ENCODE measurements around the gene RAB17. TPM values are rescaled to one million over a fixed set of nuclear protein-coding genes. Genes with fewer than 3 reads are reported as not detected.
A peak's percentile ranks its signal among the peaks of the same experiment; 100 is the strongest.

The RAB17 gene
- total and polyA plus RNA-seq, 3 experiments from 2014 or later: not detected

- ChIA-PET CTCF (no interaction called here), POLR2A (no interaction called here)
- no peak overlapping the region for H3K4me3 Mint-ChIP-seq
- H3K36me3 Mint-ChIP-seq: peaks cover 0 to 4% (median 0%) of the 10 kb centered on the region in 3 donors
- H3K27me3 Mint-ChIP-seq: peaks cover 5 to 27% of the 10 kb centered on the region in 2 donors
- Histone ChIP-seq H3K9me3 (ENCODE audit: low read length) (peaks cover 4% of the 10 kb centered on the region), H3K4me3 (ENCODE audit: low read length) (no peak overlapping the region), H3K36me3 (ENCODE audit: insufficient read depth, low read length) (no peaks in the 10 kb centered on the region), H3K27ac (ENCODE audit: low read depth, low read length) (no peak overlapping the region), H3K27me3 (ENCODE audit: insufficient read depth, low read length, poor library complexity, severe bottlenecking) (no peaks in the 10 kb centered on the region), H3K4me1 (ENCODE audit: insufficient read depth, low read length) (no peaks in the 10 kb centered on the region)
- DNase-seq: no peak
- H3K4me1 Mint-ChIP-seq: peaks cover 6 to 9% (median 8%) of the 10 kb centered on the region in 3 donors
- H3K9me3 Mint-ChIP-seq: peaks cover 4 to 23% (median 13%) of the 10 kb centered on the region in 5 donors
- no peak overlapping the region for H3K27ac Mint-ChIP-seq
Observed at GRCh38 chr2:237552908-237553307, 37.6 kb downstream of the RAB17 start.

- Histone ChIP-seq H3K27me3 (ENCODE audit: insufficient read depth, low read length, poor library complexity, severe bottlenecking) (no peaks in the 10 kb centered on the region), H3K4me3 (ENCODE audit: low read length) (no peak overlapping the region), H3K9me3 (ENCODE audit: low read length) (peaks cover 4% of the 10 kb centered on the region), H3K4me1 (ENCODE audit: insufficient read depth, low read length) (no peaks in the 10 kb centered on the region), H3K27ac (ENCODE audit: low read depth, low read length) (no peak overlapping the region), H3K36me3 (ENCODE audit: insufficient read depth, low read length) (no peaks in the 10 kb centered on the region)
- POLR2A ChIA-PET: no interaction called here
- Mint-ChIP-seq H3K4me1 (no peaks in the 10 kb centered on the region), H3K36me3 (peaks cover 0 to 2% (median 0%) of the 10 kb centered on the region in 3 donors), H3K27ac (no peak overlapping the region), H3K4me3 (no peak overlapping the region), H3K9me3 (peaks cover 4 to 15% (median 11%) of the 10 kb centered on the region in 5 donors), H3K27me3 (peaks cover 4 to 17% of the 10 kb centered on the region in 2 donors)
- DNase-seq: no peak
- CTCF ChIA-PET: no interaction called here
Observed at GRCh38 chr2:237551071-237551574, 39.4 kb downstream of the RAB17 start.

DNA sequence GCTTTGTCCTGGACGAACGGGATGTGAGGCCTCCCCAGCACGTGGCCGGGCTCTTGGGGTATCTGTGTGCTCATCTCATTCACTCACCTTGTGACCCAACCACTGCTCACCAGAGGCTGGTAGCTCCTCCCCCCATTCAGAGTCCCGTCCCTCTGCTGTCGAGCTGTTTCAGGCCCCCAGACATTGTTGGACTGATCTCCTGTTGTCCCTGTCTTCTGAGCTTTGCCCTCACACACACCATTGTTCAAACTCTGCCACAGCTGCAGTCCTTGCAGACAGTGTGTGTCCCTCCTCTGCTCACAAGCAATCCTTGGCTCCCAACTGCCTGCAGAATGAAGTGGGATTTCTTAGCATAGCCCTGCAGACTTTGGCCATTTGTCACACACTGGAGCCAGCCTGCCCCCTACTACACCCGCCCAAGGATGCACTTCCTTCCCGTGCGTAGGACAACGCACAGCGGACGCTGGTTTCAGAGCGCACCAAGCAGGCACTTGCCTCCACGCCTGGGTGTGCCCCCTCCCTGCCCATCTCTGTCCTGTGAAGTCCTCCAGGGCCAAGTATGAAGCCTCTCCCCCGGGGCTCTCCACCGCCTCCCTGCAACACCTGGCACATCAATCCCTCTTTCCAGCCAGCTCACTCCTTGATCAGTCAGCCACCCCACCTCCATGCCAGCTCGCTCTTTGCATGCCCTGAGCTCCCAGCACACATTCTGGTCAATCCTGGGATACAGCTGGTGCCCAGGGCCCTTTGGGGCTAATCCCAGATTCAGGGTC is 40.7 kb downstream of the RAB17 start:
- no peaks in the 10 kb centered on the region for H3K36me3 ChIP-seq (ENCODE audit: insufficient read depth, low read length)
- no peak overlapping the region for H3K4me3 Mint-ChIP-seq
- CTCF ChIA-PET: interaction anchor here (2.0 kb wide), 1 partner anchor 22 kb away, joined by 6 read pairs; no protein-coding TSS in a partner anchor
- no peaks in the 10 kb centered on the region for H3K27me3 ChIP-seq (ENCODE audit: insufficient read depth, low read length, poor library complexity, severe bottlenecking)
- H3K4me3 ChIP-seq (ENCODE audit: low read length): no peak overlapping the region
- no peaks in the 10 kb centered on the region for H3K4me1 Mint-ChIP-seq
- POLR2A ChIA-PET: no interaction called here
- no peak overlapping the region for H3K27ac ChIP-seq (ENCODE audit: low read depth, low read length)
- H3K27ac Mint-ChIP-seq: peak overlapping the region in 1 of 8 donors; percentile 1
- H3K4me1 ChIP-seq (ENCODE audit: insufficient read depth, low read length): no peaks in the 10 kb centered on the region
- peaks cover 4 to 11% of the 10 kb centered on the region in 2 donors for H3K27me3 Mint-ChIP-seq
- H3K9me3 Mint-ChIP-seq: peaks cover 0 to 9% (median 6%) of the 10 kb centered on the region in 5 donors
- no peak for DNase-seq
- H3K36me3 Mint-ChIP-seq: no peaks in the 10 kb centered on the region
- no peaks in the 10 kb centered on the region for H3K9me3 ChIP-seq (ENCODE audit: low read length)

DNA sequence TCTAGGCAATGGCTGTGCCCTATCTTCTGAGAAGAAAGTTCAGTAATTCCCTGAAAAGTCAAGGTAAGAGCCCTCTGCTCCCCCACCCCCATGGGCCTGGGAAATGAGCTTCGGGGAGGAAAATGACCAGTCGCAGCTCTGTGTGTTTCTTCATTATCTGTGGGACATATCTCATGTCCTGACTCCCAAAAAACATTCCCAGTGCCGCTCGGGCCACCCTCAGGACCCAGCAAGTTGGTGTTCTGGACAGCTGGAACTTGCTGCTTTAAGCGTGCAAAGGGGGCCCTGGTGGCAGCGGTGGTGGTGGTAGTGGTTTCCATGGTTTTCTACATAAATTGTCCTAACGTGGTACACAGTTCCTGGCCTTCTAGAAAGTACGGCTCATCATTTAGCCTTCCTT is 41.3 kb downstream of the RAB17 start:
- no peaks in the 10 kb centered on the region for H3K36me3 Mint-ChIP-seq
- DNase-seq: no peak
- H3K4me3 Mint-ChIP-seq: no peak overlapping the region
- H3K4me1 Mint-ChIP-seq: no peaks in the 10 kb centered on the region
- no peaks in the 10 kb centered on the region for H3K4me1 ChIP-seq (ENCODE audit: insufficient read depth, low read length)
- ChIA-PET CTCF (interaction anchor here (2.0 kb wide), 1 partner anchor 23 kb away, joined by 6 read pairs; no protein-coding TSS in a partner anchor), POLR2A (no interaction called here)
- H3K4me3 ChIP-seq (ENCODE audit: low read length): no peak overlapping the region
- peaks cover 4 to 11% of the 10 kb centered on the region in 2 donors for H3K27me3 Mint-ChIP-seq
- no peaks in the 10 kb centered on the region for H3K36me3 ChIP-seq (ENCODE audit: insufficient read depth, low read length)
- H3K9me3 ChIP-seq (ENCODE audit: low read length): no peaks in the 10 kb centered on the region
- no peak overlapping the region for H3K27ac ChIP-seq (ENCODE audit: low read depth, low read length)
- no peak overlapping the region for H3K27ac Mint-ChIP-seq
- no peaks in the 10 kb centered on the region for H3K27me3 ChIP-seq (ENCODE audit: insufficient read depth, low read length, poor library complexity, severe bottlenecking)
- peaks cover 0 to 6% (median 2%) of the 10 kb centered on the region in 5 donors for H3K9me3 Mint-ChIP-seq

- no peaks in the 10 kb centered on the region for H3K9me3 ChIP-seq (ENCODE audit: low read length)
- no peaks in the 10 kb centered on the region for H3K36me3 Mint-ChIP-seq
- no peak overlapping the region for H3K4me3 ChIP-seq (ENCODE audit: low read length)
- no peak overlapping the region for H3K27ac Mint-ChIP-seq
- no peak overlapping the region for H3K27ac ChIP-seq (ENCODE audit: low read depth, low read length)
- no peaks in the 10 kb centered on the region for H3K4me1 Mint-ChIP-seq
- H3K27me3 Mint-ChIP-seq: peaks cover 0 to 3% of the 10 kb centered on the region in 2 donors
- DNase-seq: no peak
- H3K36me3 ChIP-seq (ENCODE audit: insufficient read depth, low read length): no peaks in the 10 kb centered on the region
- no peaks in the 10 kb centered on the region for H3K4me1 ChIP-seq (ENCODE audit: insufficient read depth, low read length)
- ChIA-PET POLR2A (no interaction called here), CTCF (interaction anchor here (2.0 kb wide), 1 partner anchor 24 kb away, joined by 6 read pairs; no protein-coding TSS in a partner anchor)
- H3K4me3 Mint-ChIP-seq: no peak overlapping the region
- H3K27me3 ChIP-seq (ENCODE audit: insufficient read depth, low read length, poor library complexity, severe bottlenecking): no peaks in the 10 kb centered on the region
- peaks cover 0 to 2% (median 0%) of the 10 kb centered on the region in 5 donors for H3K9me3 Mint-ChIP-seq
Observed at GRCh38 chr2:237547841-237548416, 42.6 kb downstream of the RAB17 start.

DNA sequence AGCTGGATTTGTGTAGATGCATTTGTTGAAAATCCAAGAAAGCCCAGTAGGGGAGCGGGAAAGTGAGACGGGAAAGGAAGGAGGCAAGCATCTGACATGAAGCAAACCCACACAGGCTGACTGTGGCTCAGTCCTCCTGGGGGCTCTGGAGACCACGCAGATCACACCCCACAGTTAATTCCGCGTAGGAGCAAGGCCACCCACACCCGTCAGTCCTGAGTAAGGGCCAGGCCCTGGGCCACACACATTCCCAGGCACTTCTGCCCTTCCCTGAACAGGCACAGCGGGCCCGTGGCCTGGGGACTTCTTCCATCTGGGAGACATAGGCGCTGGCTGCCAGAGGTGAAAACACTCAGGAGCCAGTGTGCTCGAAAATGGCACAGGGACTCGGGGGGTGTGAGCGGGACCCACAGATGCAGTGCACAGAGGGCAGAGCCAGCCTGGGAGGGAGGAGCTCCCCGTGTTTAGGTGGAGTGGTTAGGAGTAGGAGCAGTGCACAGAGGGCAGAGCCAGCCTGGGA is 43.6 kb downstream of the RAB17 start:
- H3K27ac ChIP-seq (ENCODE audit: low read depth, low read length): no peak overlapping the region
- no peaks in the 10 kb centered on the region for H3K27me3 ChIP-seq (ENCODE audit: insufficient read depth, low read length, poor library complexity, severe bottlenecking)
- POLR2A ChIA-PET: no interaction called here
- no peaks in the 10 kb centered on the region for H3K4me1 Mint-ChIP-seq
- no peak overlapping the region for H3K4me3 Mint-ChIP-seq
- H3K36me3 ChIP-seq (ENCODE audit: insufficient read depth, low read length): no peaks in the 10 kb centered on the region
- CTCF ChIA-PET: no interaction called here
- H3K4me1 ChIP-seq (ENCODE audit: insufficient read depth, low read length): no peaks in the 10 kb centered on the region
- H3K9me3 Mint-ChIP-seq: peaks cover 0 to 1% (median 0%) of the 10 kb centered on the region in 5 donors
- H3K27me3 Mint-ChIP-seq: no peaks in the 10 kb centered on the region
- H3K4me3 ChIP-seq (ENCODE audit: low read length): no peak overlapping the region
- no peak overlapping the region for H3K27ac Mint-ChIP-seq
- no peaks in the 10 kb centered on the region for H3K9me3 ChIP-seq (ENCODE audit: low read length)
- no peak for DNase-seq
- H3K36me3 Mint-ChIP-seq: no peaks in the 10 kb centered on the region

GRCh38 chr2:237546040-237546875 is 44.3 kb downstream of the RAB17 start:
- Histone ChIP-seq H3K4me3 (ENCODE audit: low read length) (no peak overlapping the region), H3K27me3 (ENCODE audit: insufficient read depth, low read length, poor library complexity, severe bottlenecking) (no peaks in the 10 kb centered on the region), H3K9me3 (ENCODE audit: low read length) (no peaks in the 10 kb centered on the region), H3K27ac (ENCODE audit: low read depth, low read length) (no peak overlapping the region), H3K36me3 (ENCODE audit: insufficient read depth, low read length) (no peaks in the 10 kb centered on the region), H3K4me1 (ENCODE audit: insufficient read depth, low read length) (no peaks in the 10 kb centered on the region)
- H3K27ac Mint-ChIP-seq: no peak overlapping the region
- no peak for DNase-seq
- CTCF ChIA-PET: interaction anchor here (1.1 to 1.4 kb wide), 2 partner anchors 10 to 26 kb away, joined by 4 to 5 read pairs; no protein-coding TSS in a partner anchor
- no peaks in the 10 kb centered on the region for H3K4me1 Mint-ChIP-seq
- peaks cover 0 to 3% (median 0%) of the 10 kb centered on the region in 3 donors for H3K36me3 Mint-ChIP-seq
- H3K9me3 Mint-ChIP-seq: no peaks in the 10 kb centered on the region
- no peak overlapping the region for H3K4me3 Mint-ChIP-seq
- POLR2A ChIA-PET: no interaction called here
- H3K27me3 Mint-ChIP-seq: peaks cover 0 to 4% of the 10 kb centered on the region in 2 donors

Measured in CD8-positive, alpha-beta memory T cell (primary cell).